Keratinocyte (primary cell): ENCODE results near the gene DACT3. TPM values are rescaled to one million over a fixed set of nuclear protein-coding genes. Genes with fewer than 3 reads are reported as not detected.

Source experiments
- DNase-seq: peaks from one replicate; pipeline ENCODE4 v3.0.0-alpha.2; 2011; ENCODE audit warnings: low read depth, missing footprints, low spot score
- FAIRE-seq: peaks from 2 replicates; lab custom pipeline; 2011; peaks lifted over from hg19 to GRCh38; lab: Jason Lieb, UNC
- H2AFZ ChIP-seq: 2 replicates; pipeline ENCODE4 v1.6.0; 2012; ENCODE audit warnings: low read length, control low read depth, inconsistent platforms; ENCODE audit not compliant: control insufficient read depth
- H3K27ac ChIP-seq: 2 replicates; pipeline ENCODE4 v1.5.1; 2011; ENCODE audit warnings: low read length; ENCODE audit not compliant: control insufficient read depth, insufficient read depth
- H3K27me3 ChIP-seq: 3 replicates; pipeline ENCODE4 v1.6.0; 2011; ENCODE audit warnings: low read length; ENCODE audit not compliant: control insufficient read depth, insufficient read depth; ENCODE audit errors: extremely low read depth
- H3K36me3 ChIP-seq, 2 experiments: 2 replicates in 1 of 2; 3 replicates in 1 of 2; pipeline ENCODE4 v1.5.1; 2011; ENCODE audit warnings: low read length in 2 of 2, mild to moderate bottlenecking in 1 of 2; ENCODE audit not compliant: control insufficient read depth in 2 of 2, insufficient read depth in 2 of 2; ENCODE audit errors: extremely low read depth in 1 of 2
- H3K4me1 ChIP-seq: 3 replicates; pipeline ENCODE4 v1.5.1; 2011; ENCODE audit warnings: low read length; ENCODE audit not compliant: control insufficient read depth, insufficient read depth; ENCODE audit errors: extremely low read depth
- H3K4me2 ChIP-seq: 3 replicates; pipeline ENCODE4 v1.6.0; 2011; ENCODE audit warnings: low read depth, low read length; ENCODE audit not compliant: control insufficient read depth, insufficient read depth; ENCODE audit errors: extremely low read depth
- H3K4me3 ChIP-seq, 3 experiments: fragments of 200-600 bp in 1 of 3; sonication (generic) in 1 of 3; 2 replicates in 2 of 3; 3 replicates in 1 of 3; pipeline ENCODE4 v1.5.1; 2011 to 2016; ENCODE audit warnings: low read length in 3 of 3, mild to moderate bottlenecking in 3 of 3, control low read depth in 2 of 3, inconsistent platforms in 1 of 3, low read depth in 1 of 3, mixed read lengths in 1 of 3, mixed run types in 1 of 3, moderate library complexity in 1 of 3; ENCODE audit not compliant: control insufficient read depth in 2 of 3, insufficient read depth in 2 of 3; ENCODE audit errors: extremely low read depth in 1 of 3
- H3K79me2 ChIP-seq: 2 replicates; pipeline ENCODE4 v1.6.0; 2012; ENCODE audit warnings: low read length; ENCODE audit not compliant: control insufficient read depth, insufficient read depth
- H3K9ac ChIP-seq: 3 replicates; pipeline ENCODE4 v1.6.0; 2011; ENCODE audit warnings: low read length; ENCODE audit not compliant: control insufficient read depth, insufficient read depth; ENCODE audit errors: extremely low read depth
- H3K9me1 ChIP-seq: 3 replicates; pipeline ENCODE4 v1.6.0; 2011; ENCODE audit warnings: low read length; ENCODE audit not compliant: control insufficient read depth, insufficient read depth; ENCODE audit errors: extremely low read depth
- H3K9me3 ChIP-seq: 2 replicates; pipeline ENCODE4 v1.5.1; 2012; ENCODE audit warnings: low read depth, low read length; ENCODE audit not compliant: control insufficient read depth
- H4K20me1 ChIP-seq: 3 replicates; pipeline ENCODE4 v1.6.0; 2011; ENCODE audit warnings: low read length; ENCODE audit not compliant: control insufficient read depth, insufficient read depth; ENCODE audit errors: extremely low read depth
- CTCF ChIP-seq, 3 experiments: IDR thresholded peaks in 1 of 3; conservative IDR thresholded peaks in 1 of 3; optimal IDR thresholded peaks in 1 of 3; 2 replicates in 2 of 3; 3 replicates in 1 of 3; pipeline versions ENCODE3 to v1.5.1; 2011; ENCODE audit warnings: low read length in 3 of 3, mild to moderate bottlenecking in 3 of 3, moderate library complexity in 2 of 3, control low read depth in 1 of 3, inconsistent platforms in 1 of 3; ENCODE audit not compliant: insufficient read depth in 2 of 3; ENCODE audit errors: extremely low read depth in 1 of 3
- EZH2 ChIP-seq: IDR thresholded peaks from one replicate; pipeline ENCODE4 v1.6.1; 2012; ENCODE audit warnings: inconsistent platforms, mild to moderate bottlenecking, low read length, moderate library complexity
- dilution Hi-C: fragments of 300-500 bp; cut with MboI; formaldehyde crosslinking; loops from one replicate; pipeline ENCODE4 v1.7.0; 2020; ENCODE audit warnings: low sequenced_read_pairs; ENCODE audit not compliant: extremely low pct_ligation_motif_present
- polyA plus RNA-seq, 5 experiments: library from polyadenylated mRNA; depleted of rRNA in 3 of 5; stranded (reverse) in 3 of 5; stranded (forward) in 1 of 5; unstranded in 1 of 5; fragments of >200 nt; gene quantifications; 1 replicate in 1 of 5; 2 replicates in 3 of 5; 3 replicates in 1 of 5; pipeline versions ENCODE4 v1.2.1 to v1.2.3, GENCODE V29; 2011 to 2012; ENCODE audit warnings: missing spikeins in 2 of 5, low read depth in 1 of 5, low replicate concordance in 1 of 5

DACT3 gene
- polyA plus RNA-seq, 1 donor (not counting 4 experiments of a cell fraction or from before 2014, with no cell fraction given) = 0.04 TPM

- Histone ChIP-seq H3K9me3 (no peaks in the 10 kb centered on the region), H3K4me1 (peaks cover 2% of the 10 kb centered on the region), H3K9me1 (no peaks in the 10 kb centered on the region), H3K36me3 (peaks cover 59 to 61% of the 10 kb centered on the region in 2 experiments), H3K4me2 (peak overlapping the region; percentile 22), H3K79me2 (no peaks in the 10 kb centered on the region), H3K27ac (no peak overlapping the region), H3K4me3 (no peak overlapping the region), H4K20me1 (peaks cover 5% of the 10 kb centered on the region), H3K9ac (no peak overlapping the region), H3K27me3 (no peaks in the 10 kb centered on the region), H2AFZ (no peak overlapping the region)
- DNase-seq = no peak
- no peak for FAIRE-seq
- TF ChIP-seq CTCF (optimal IDR thresholded peaks at IDR 0.05 in 1 of 3, IDR thresholded peaks at IDR 0.05 in 1 of 3, conservative IDR thresholded peaks at IDR 0.05 in 1 of 3; ENCODE audit: extremely low read depth in 1 of 3, insufficient read depth in 2 of 3, low read length in 3 of 3) (no peak), EZH2 (no peak)
- dilution Hi-C loops = no loop called here
Measured at GRCh38 chr19:46696866-46697203, 35.9 kb upstream of the DACT3 start.

DNA sequence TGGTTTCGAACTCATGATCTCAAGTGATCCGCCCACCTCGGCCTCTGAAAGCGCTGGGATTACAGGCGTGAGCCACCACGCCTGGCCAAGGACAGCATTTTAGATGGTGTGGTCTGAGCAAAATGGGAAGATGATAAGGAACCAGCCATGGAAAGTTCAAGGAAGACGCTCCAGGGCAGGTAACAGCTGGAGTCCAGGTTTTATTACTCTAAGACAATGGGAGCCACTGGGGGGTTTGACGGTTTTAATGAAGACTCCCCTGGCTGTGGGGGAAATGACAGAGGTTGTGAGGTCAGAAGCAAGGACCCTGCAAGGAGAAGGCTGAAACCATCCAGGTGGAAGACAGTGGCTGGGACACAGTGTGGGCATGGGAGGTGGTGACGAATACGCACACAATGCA is 35.1 kb upstream of the DACT3 start:
- DNase-seq = no peak
- H3K9me1 ChIP-seq = no peaks in the 10 kb centered on the region
- dilution Hi-C loops = no loop called here
- no peak for FAIRE-seq
- H3K4me2 ChIP-seq = no peak overlapping the region
- H3K9me3 ChIP-seq = no peaks in the 10 kb centered on the region
- H3K27me3 ChIP-seq = no peaks in the 10 kb centered on the region
- no peaks in the 10 kb centered on the region for H3K79me2 ChIP-seq
- H2AFZ ChIP-seq = no peak overlapping the region
- H3K36me3 ChIP-seq = peaks cover 61 to 64% of the 10 kb centered on the region in 2 experiments
- peaks cover 8% of the 10 kb centered on the region for H4K20me1 ChIP-seq
- no peak overlapping the region for H3K9ac ChIP-seq
- H3K4me3 ChIP-seq = no peak overlapping the region
- TF ChIP-seq CTCF (optimal IDR thresholded peaks at IDR 0.05 in 1 of 3, IDR thresholded peaks at IDR 0.05 in 1 of 3, conservative IDR thresholded peaks at IDR 0.05 in 1 of 3; ENCODE audit: extremely low read depth in 1 of 3, insufficient read depth in 2 of 3, low read length in 3 of 3) (no peak), EZH2 (no peak)
- H3K4me1 ChIP-seq = peaks cover 2% of the 10 kb centered on the region
- H3K27ac ChIP-seq = no peak overlapping the region
